GM10266 (cell line): ENCODE data around the gene PROC.
A peak's percentile ranks its signal among the peaks of the same experiment; 100 is the strongest.

Experiments used
- DNase-seq: peaks from one replicate; pipeline ENCODE4 v3.0.0; 2012; ENCODE audit errors: extremely low spot score
- TF ChIP-seq, protein P1 (sequence below): IDR thresholded peaks from 2 replicates; pipeline ENCODE4 v1.5.1; 2012; ENCODE audit warnings: mild to moderate bottlenecking, low read depth; ENCODE audit not compliant: control insufficient read depth, insufficient read depth; ENCODE audit errors: missing control alignments

The PROC gene

DNA sequence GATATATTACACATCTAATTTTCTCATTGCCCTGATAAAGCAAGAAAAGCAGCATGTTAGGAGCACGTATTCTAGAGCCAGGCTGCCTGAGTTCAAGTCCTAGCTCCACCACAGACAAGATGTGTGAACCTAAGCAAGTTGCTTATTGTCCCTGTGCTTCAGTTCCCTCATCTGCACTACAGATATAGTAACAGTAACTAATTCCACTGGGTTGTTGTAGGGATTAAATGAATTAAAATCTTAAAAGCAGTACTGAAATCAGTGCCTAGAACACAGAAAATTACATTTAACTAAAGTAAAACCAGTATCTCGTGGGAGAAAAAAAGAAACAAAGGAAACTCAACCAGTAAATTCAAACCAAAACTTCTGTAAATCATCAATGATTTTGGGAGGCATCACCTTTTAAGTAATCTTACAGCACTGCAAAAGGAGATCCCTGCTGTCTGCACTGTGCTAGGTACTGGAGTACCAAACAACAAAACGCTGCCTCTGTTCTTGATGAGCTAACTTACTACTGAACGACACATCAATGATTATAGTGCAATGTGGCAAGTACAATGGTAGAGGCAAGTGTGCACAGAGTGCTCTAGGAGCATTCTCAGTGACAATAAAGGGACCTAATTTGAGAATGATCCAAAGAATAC is 38.4 kb upstream of the PROC start:
- TF ChIP-seq, protein P1, sequence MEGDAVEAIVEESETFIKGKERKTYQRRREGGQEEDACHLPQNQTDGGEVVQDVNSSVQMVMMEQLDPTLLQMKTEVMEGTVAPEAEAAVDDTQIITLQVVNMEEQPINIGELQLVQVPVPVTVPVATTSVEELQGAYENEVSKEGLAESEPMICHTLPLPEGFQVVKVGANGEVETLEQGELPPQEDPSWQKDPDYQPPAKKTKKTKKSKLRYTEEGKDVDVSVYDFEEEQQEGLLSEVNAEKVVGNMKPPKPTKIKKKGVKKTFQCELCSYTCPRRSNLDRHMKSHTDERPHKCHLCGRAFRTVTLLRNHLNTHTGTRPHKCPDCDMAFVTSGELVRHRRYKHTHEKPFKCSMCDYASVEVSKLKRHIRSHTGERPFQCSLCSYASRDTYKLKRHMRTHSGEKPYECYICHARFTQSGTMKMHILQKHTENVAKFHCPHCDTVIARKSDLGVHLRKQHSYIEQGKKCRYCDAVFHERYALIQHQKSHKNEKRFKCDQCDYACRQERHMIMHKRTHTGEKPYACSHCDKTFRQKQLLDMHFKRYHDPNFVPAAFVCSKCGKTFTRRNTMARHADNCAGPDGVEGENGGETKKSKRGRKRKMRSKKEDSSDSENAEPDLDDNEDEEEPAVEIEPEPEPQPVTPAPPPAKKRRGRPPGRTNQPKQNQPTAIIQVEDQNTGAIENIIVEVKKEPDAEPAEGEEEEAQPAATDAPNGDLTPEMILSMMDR = no peak
- no peak for DNase-seq

DNA sequence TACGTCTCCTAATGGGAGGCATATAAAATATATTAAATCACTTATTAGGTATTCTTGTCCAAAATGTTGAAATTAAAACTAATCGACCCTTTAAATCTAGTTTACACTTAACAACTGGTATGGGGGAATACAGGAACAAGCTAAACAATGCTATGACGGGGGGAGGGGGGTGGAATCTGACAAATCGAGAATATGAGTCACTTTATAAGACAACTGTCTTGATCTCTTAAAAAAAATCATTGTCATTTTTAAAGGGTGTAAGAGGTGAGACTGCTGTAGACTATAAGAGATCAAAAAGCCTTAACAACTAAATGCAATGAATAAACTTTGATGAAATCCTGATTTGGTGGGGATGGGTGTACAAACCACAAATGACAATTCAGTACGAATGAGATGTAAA is 36.5 kb upstream of the PROC start:
- no peak for DNase-seq
- TF ChIP-seq, protein P1 = no peak

DNA sequence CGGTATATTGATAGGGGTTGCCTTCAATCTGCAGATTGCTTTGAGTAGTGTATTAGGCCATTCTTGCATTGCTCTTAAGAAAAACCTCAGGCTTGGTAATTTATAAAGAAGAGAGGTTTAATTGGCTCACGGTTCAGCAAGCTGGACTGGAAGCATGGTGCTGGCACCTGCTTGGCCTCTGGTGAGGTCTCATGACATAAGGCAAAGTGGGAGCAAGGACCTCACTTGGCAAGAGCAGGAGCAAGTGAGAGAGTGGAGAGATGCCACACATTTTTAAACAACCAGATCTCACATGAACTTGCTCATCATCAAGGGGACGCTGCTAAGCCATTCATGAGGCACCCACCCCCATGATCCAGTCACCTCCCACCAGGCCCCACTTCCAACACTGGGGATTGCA is 35.4 kb upstream of the PROC start:
- TF ChIP-seq, protein P1 = no peak
- DNase-seq = no peak

DNA sequence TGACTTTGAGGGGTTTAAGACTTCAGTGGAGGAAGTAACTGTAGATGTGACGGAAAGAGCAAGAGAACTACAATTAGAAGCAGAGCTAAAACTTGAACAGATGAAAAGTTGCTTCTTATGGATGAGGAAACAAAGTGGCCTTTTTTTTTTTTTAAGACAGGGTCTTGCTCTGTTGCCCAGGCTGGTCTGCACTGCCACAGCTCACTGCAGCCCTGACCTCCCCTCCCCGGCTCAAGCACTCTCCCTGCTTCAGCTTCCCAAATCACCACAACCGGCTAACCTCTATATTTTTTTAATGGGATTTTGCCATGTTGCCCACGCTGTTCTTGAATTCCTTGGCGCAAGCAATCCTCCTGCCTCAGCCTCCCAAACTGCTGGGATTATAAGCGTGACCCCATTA is 33.7 kb upstream of the PROC start:
- DNase-seq = no peak
- TF ChIP-seq, protein P1 = no peak

DNA sequence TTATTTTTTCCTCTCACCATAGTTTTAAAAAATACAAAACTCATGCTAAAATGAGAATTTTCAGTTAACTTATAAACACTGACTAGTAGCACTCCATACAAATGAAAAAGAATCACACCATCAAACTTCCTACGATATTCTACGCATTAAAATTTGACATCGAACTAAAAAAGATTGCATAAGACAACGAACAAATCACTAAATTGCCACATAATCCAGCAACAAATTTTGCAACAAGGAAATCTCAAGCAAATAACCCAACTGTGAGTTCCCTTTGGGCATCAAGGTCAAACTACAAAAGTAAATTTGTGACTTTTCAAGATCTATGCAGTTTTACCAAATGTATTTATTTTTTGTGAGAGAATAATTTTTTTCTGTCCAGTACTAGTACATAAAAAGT is 32.0 kb upstream of the PROC start:
- no peak for DNase-seq
- TF ChIP-seq, protein P1 = no peak

DNA sequence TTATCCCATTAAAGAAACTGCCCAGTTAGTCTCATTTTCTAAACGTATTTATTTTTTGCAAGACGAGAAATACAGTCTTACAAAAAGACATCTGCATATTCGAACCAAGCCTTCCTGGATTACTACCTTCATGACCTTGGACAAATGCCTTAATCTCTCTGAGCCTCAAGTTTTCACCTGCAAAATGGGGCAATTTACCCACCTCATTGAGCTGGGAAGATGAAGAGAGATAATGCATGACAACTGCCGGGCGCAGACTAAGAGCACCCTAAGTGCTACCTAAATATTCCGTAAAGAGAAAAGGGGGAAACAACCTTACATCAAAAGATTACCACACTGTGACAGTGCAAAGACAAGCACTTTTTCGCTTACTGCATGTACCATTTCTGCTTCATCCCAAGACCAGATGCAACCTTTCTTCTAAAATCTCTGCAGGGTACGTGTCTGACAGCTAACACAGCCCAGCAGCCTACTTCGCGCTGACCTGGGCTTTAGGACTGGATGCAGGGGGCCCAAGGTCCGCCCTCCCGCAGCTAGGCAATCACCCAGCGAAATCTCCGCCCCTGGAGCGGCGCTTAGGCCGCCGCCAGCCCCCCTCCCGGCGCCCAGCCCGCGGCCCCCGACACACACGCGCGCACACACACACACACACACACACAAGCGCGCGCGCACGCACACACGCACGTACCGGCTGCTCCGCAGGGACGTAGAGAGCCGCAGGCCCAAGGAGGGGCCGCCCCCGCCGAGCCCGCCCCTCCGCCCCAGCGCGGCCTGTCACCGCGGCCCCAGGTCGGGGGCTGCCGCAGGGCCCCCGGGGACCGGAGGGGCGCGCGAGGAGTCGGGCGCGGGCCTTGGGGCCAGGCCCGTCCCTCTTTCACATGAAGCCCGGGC is 31.2 kb upstream of the PROC start:
- DNase-seq = peak; percentile 91
- TF ChIP-seq, protein P1 = no peak
